Liver (tissue), 9 donors: ENCODE results near the gene MUC6. TPM values are rescaled to one million over a fixed set of nuclear protein-coding genes. Genes with fewer than 3 reads are reported as not detected.

Source experiments
- DNase-seq: peaks from one replicate; pipeline ENCODE4 v3.0.0-alpha.2; 2017; ENCODE audit warnings: low spot score
- H3K27ac ChIP-seq, 2 donors: one replicate each; pipeline ENCODE4 v1.7.0; 2013; ENCODE audit warnings: inconsistent platforms in 2 of 2, low read length in 2 of 2, control low read depth in 1 of 2, low read depth in 1 of 2, mild to moderate bottlenecking in 1 of 2
- H3K27me3 ChIP-seq, 4 donors: one replicate each; pipeline versions ENCODE4 v1.6.1 to v1.7.0; 2013; ENCODE audit warnings: low read length in 3 of 4, inconsistent platforms in 1 of 4, mild to moderate bottlenecking in 1 of 4, moderate library complexity in 1 of 4; ENCODE audit not compliant: control insufficient read depth in 4 of 4, insufficient read depth in 4 of 4
- H3K36me3 ChIP-seq, 4 donors: one replicate each; pipeline versions ENCODE4 v1.6.1 to v1.7.0; 2013; ENCODE audit warnings: low read length in 3 of 4, mild to moderate bottlenecking in 3 of 4, low read depth in 1 of 4, moderate library complexity in 1 of 4; ENCODE audit not compliant: control insufficient read depth in 4 of 4, insufficient read depth in 3 of 4
- H3K4me1 ChIP-seq, 4 donors: one replicate each; pipeline versions ENCODE4 v1.6.1 to v1.7.0; 2013; ENCODE audit warnings: low read length in 3 of 4, mild to moderate bottlenecking in 3 of 4, moderate library complexity in 1 of 4; ENCODE audit not compliant: control insufficient read depth in 4 of 4, insufficient read depth in 4 of 4
- H3K4me3 ChIP-seq, 3 donors: one replicate each; pipeline versions ENCODE4 v1.6.1 to v1.7.0; 2013; ENCODE audit warnings: low read length in 3 of 3, control low read depth in 1 of 3, low read depth in 1 of 3, mild to moderate bottlenecking in 1 of 3
- H3K9ac ChIP-seq, 2 donors: one replicate each; pipeline ENCODE4 v1.7.0; 2013; ENCODE audit warnings: low read length in 2 of 2, mild to moderate bottlenecking in 2 of 2, moderate library complexity in 2 of 2, control low read depth in 1 of 2, low read depth in 1 of 2
- H3K9me3 ChIP-seq, 4 donors: one replicate each; pipeline versions ENCODE4 v1.6.1 to v1.7.0; 2013; ENCODE audit warnings: low read length in 3 of 4; ENCODE audit not compliant: control insufficient read depth in 4 of 4
- ATF3 ChIP-seq: IDR thresholded peaks from 2 replicates; pipeline ENCODE4 v1.6.1; 2016; ENCODE audit warnings: antibody characterized with exemption
- CTCF ChIP-seq: fragments of 150-350 bp; IDR thresholded peaks from 2 replicates; pipeline ENCODE4 v1.5.1; 2017; ENCODE audit warnings: improper control_type of control experiment, low read depth, low read length; ENCODE audit not compliant: missing input control
- EGR1 ChIP-seq, 2 donors: IDR thresholded peaks; 2 replicates each; pipeline ENCODE4 v1.6.1; 2016 to 2018; ENCODE audit warnings: antibody characterized with exemption in 2 of 2, low read depth in 2 of 2
- FOXA1 ChIP-seq: IDR thresholded peaks from 2 replicates; pipeline ENCODE4 v1.6.1; 2016; ENCODE audit warnings: antibody characterized with exemption
- FOXA2 ChIP-seq: IDR thresholded peaks from 2 replicates; pipeline ENCODE4 v1.6.1; 2016; ENCODE audit warnings: antibody characterized with exemption
- GABPA ChIP-seq, 2 donors: IDR thresholded peaks in 1 of 2; conservative IDR thresholded peaks in 1 of 2; 2 replicates each; pipeline ENCODE4 v1.6.1; 2016; ENCODE audit warnings: antibody characterized with exemption in 2 of 2, mild to moderate bottlenecking in 1 of 2, moderate library complexity in 1 of 2
- HNF4A ChIP-seq, 2 donors: conservative IDR thresholded peaks; 2 replicates each; pipeline ENCODE4 v1.6.1; 2016; ENCODE audit warnings: antibody characterized with exemption in 2 of 2, mild to moderate bottlenecking in 2 of 2
- HNF4G ChIP-seq: IDR thresholded peaks from 2 replicates; pipeline ENCODE4 v1.6.1; 2016; ENCODE audit warnings: antibody characterized with exemption
- JUND ChIP-seq, 2 donors: IDR thresholded peaks; 2 replicates each; pipeline ENCODE4 v1.6.1; 2016; ENCODE audit warnings: antibody characterized with exemption in 2 of 2
- MAX ChIP-seq: IDR thresholded peaks from 2 replicates; pipeline ENCODE4 v1.6.1; 2016; ENCODE audit warnings: antibody characterized with exemption
- NR2F2 ChIP-seq: IDR thresholded peaks from 2 replicates; pipeline ENCODE4 v1.6.1; 2016; ENCODE audit warnings: antibody characterized with exemption
- RAD21 ChIP-seq, 2 donors: IDR thresholded peaks; 2 replicates each; pipeline ENCODE4 v1.6.1; 2016; ENCODE audit warnings: antibody characterized with exemption in 2 of 2, mild to moderate bottlenecking in 2 of 2
- REST ChIP-seq: IDR thresholded peaks from 2 replicates; pipeline ENCODE4 v1.6.1; 2016; ENCODE audit warnings: antibody characterized with exemption, mild to moderate bottlenecking
- RXRA ChIP-seq, 2 donors: IDR thresholded peaks; 2 replicates each; pipeline ENCODE4 v1.6.1; 2017 to 2018; ENCODE audit warnings: antibody characterized with exemption in 2 of 2, mild to moderate bottlenecking in 1 of 2
- SP1 ChIP-seq: IDR thresholded peaks from 2 replicates; pipeline ENCODE4 v1.6.1; 2018; ENCODE audit warnings: antibody characterized with exemption, mild to moderate bottlenecking
- TAF1 ChIP-seq: conservative IDR thresholded peaks from 2 replicates; pipeline ENCODE4 v1.6.1; 2016; ENCODE audit warnings: antibody characterized with exemption, mild to moderate bottlenecking
- YY1 ChIP-seq: IDR thresholded peaks from 2 replicates; pipeline ENCODE4 v1.6.1; 2016; ENCODE audit warnings: antibody characterized with exemption, mild to moderate bottlenecking
- ZBTB33 ChIP-seq: IDR thresholded peaks from 2 replicates; pipeline ENCODE4 v1.6.1; 2016; ENCODE audit warnings: antibody characterized with exemption
- WGBS: extraction: QIAGEN DNeasy Blood & Tissue Kit; methylation state at CpG from one replicate; pipeline ENCODE4 v1.1.7; 2013; 5-methylcytosine and 5-hydroxymethylcytosine counted together
- polyA plus RNA-seq, 2 donors: library from polyadenylated mRNA; stranded (reverse) in 1 of 2; unstranded in 1 of 2; fragments of 200-250 nt in 1 of 2; fragments of >200 nt in 1 of 2; fragmentation: Nextera tagmentation in 1 of 2; extraction: Ambion mirVana in 1 of 2; gene quantifications; one replicate each; pipeline versions ENCODE4 v1.2.1 to v1.2.3, GENCODE V29; 2013 to 2015
- total RNA-seq, 2 donors: library from RNA; depleted of rRNA; stranded (reverse); fragments of >200 nt; gene quantifications; one replicate each; pipeline ENCODE4 v1.2.3, GENCODE V29; 2014
- donor health status: healthy.
- donor health status: healthy.
- donor health status: healthy.
- donor health status: healthy.
- donor health status: healthy.

MUC6 gene
- total and polyA plus RNA-seq, 4 donors, result 0.05 to 0.54 (median 0.18) TPM

- whole genome bisulfite sequencing, result 88% methylated on average over 11 of the region's 11 CpGs
- no peak overlapping the region for H3K27ac ChIP-seq
Measured at GRCh38 chr11:973237-973636, 63.3 kb downstream of the MUC6 start.

More at GRCh38 chr11:973237-973636, 63.3 kb downstream of the MUC6 start:
- no peak overlapping the region for H3K9ac ChIP-seq
- H3K27me3 ChIP-seq, result no peaks in the 10 kb centered on the region
- no peaks in the 10 kb centered on the region for H3K4me1 ChIP-seq
- no peaks in the 10 kb centered on the region for H3K9me3 ChIP-seq
- H3K36me3 ChIP-seq, result peaks cover 13 to 62% (median 30%) of the 10 kb centered on the region in 4 donors
- no peak for DNase-seq
- TF ChIP-seq REST (no peak), EGR1 (IDR thresholded peaks at IDR 0.05; ENCODE audit: low read depth in 2 of 2) (no peak), SP1 (no peak), RXRA (IDR thresholded peaks at IDR 0.05) (no peak), TAF1 (no peak), CTCF (no peak), HNF4A (conservative IDR thresholded peaks at IDR 0.05) (no peak), NR2F2 (no peak), JUND (IDR thresholded peaks at IDR 0.05) (no peak), HNF4G (no peak), GABPA (IDR thresholded peaks at IDR 0.05 in 1 of 2, conservative IDR thresholded peaks at IDR 0.05 in 1 of 2) (no peak), ATF3 (no peak), RAD21 (IDR thresholded peaks at IDR 0.05) (no peak), YY1 (no peak), ZBTB33 (no peak), MAX (no peak), FOXA2 (no peak), FOXA1 (no peak)
- no peak overlapping the region for H3K4me3 ChIP-seq
